LoVo (cell line): ENCODE results near the gene HIP1.
"Not testable (repeated sequence)": the region's sequence is repeated elsewhere in the genome, so short reads cannot be mapped to it uniquely, and the experiment has no call there.

Experiments used
- DNase-seq: peaks from one replicate; pipeline ENCODE4 v3.0.0-alpha.2; 2016; ENCODE audit warnings: low spot score

HIP1 gene

GRCh38 chr7:75738604-75738974, at the start of gene HIP1:
HIP1 (minus strand) TSS chr7:75738941; CDS start chr7:75738920, 21 bp downstream.
- no peak for DNase-seq

DNA sequence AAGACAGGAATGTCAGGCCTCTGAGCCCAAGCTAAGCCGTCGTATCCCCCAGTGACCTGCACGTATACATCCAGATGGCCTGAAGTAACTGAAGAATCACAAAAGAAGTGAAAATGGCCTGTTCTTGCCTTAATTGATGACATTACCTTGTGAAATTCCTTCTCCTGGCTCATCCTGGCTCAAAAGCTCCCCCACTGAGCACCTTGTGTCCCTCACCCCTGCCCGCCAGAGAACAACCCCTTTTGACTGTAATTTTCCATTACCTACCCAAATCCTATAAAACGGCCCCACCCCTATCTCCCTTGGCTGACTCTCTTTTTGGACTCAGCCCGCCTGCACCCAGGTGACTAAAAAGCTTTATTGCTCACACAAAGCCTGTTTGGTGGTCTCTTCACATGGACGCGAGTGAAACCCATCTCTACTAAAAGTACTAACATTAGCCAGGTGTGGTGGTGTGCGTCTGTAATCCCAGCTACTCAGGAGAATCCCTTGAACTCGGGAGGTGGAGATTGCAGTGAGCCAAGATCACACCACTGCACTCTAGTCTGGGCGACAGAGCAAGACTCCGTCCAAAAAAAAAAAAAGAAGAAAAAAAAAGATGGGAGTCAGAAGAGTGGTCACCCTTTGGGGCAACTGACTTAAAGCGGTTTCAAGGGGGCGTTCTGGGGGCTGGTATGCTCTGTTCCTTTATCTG, 49.6 kb upstream of the HIP1 start:
- not testable (repeated sequence) for DNase-seq

GRCh38 chr7:75783058-75783457, 44.3 kb upstream of the HIP1 start:
- DNase-seq, result not testable (repeated sequence)

DNA sequence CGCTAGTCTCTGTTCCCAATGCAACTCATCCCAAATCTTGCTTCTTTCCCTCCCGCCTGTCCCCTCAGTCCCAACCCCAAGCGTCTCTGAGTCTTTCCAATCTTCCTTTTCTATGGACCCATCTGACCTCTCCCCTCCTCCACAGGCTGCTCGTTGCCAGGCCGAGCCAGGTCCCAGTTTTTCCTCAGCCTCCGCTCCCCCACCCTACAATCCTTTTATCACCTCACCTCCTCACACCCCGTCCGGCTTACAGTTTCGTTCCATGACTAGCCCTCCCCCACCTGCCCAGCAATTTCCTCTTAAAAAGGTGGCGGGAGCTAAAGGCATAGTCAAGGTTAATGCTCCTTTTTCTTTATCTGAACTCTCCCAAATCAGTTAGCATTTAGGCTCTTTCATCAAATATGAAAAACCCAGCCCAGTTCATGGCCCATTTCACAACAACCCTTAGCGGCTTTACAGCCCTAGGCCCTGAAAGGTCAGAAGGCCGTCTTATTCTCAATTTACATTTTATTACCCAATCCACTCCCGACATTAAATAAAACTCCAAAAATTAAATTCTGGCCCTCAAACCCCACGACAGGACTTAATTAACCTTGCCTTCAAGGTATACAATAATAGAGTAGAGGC, 42.0 kb upstream of the HIP1 start:
- not testable (repeated sequence) for DNase-seq

DNA sequence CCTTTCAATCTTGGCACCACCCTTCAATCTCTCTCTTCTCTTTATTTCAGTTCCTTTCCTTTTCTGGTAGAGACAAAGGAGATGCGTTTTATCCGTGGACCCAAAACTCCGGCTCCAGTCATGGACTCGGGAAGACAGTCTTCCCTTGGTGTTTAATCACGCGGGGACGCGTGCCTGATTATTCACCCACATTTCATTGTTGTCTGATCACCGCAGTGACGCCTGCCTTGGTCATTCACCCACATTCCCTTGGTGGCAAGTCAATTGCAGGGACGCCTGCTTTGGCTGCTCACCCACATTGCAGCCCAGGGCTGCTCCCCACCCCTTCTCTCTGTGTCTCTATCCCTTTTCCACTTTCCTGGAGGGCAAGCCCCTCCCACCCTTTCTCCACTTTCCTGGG, 40.8 kb upstream of the HIP1 start:
- not testable (repeated sequence) for DNase-seq

DNA sequence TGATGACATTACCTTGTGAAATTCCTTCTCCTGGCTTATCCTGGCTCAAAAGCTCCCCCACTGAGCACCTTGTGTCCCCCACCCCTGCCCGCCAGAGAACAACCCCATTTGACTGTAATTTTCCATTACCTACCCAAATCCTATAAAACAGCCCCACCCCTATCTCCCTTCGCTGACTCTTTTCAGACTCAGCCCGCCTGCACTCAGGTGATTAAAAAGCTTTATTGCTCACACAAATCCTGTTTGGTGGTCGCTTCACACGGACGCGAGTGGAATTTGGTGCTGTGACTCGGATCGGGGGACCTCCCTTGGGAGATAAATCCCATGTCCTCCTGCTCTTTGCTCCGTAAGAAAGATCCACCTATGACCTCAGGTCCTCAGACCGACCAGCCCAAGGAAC, 40.3 kb upstream of the HIP1 start:
- DNase-seq, result not testable (repeated sequence)

- peak; percentile 53 for DNase-seq
These were observed 37.7 kb upstream of the HIP1 start for GRCh38 chr7:75776295-75776971.

- not testable (repeated sequence) for DNase-seq
These were observed 35.2 kb upstream of the HIP1 start for GRCh38 chr7:75773958-75774357.

- peak; percentile 78 for DNase-seq
These were observed 33.6 kb upstream of the HIP1 start, which contains the start of gene CCL26 for GRCh38 chr7:75772081-75773077. CCL26 (minus strand) TSS chr7:75772211; CDS start chr7:75772176, 35 bp downstream.

DNA sequence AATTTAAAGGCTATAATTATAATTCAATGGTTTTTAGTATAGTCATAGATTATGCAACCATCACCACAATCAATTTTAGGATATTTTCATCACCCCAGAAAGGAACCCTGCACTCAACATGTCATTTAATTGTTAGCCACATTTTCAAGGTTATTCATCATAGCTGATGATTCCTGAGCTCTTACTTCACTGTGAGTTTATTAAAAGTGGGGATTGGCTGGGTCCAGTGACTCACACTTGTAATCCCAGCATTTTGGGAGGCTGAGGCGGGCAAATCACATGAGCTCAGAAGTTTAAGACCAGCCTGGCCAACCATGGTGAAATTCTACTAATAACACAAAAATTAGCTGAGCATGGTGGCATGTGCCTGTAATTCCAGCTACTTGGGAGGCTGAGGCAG, 32.5 kb upstream of the HIP1 start:
- no peak for DNase-seq

- peak; percentile 82 for DNase-seq
These were observed 23.7 kb upstream of the HIP1 start for GRCh38 chr7:75762350-75762917.

- DNase-seq, result not testable (repeated sequence)
These were observed 23.1 kb upstream of the HIP1 start for GRCh38 chr7:75761801-75762200.

DNA sequence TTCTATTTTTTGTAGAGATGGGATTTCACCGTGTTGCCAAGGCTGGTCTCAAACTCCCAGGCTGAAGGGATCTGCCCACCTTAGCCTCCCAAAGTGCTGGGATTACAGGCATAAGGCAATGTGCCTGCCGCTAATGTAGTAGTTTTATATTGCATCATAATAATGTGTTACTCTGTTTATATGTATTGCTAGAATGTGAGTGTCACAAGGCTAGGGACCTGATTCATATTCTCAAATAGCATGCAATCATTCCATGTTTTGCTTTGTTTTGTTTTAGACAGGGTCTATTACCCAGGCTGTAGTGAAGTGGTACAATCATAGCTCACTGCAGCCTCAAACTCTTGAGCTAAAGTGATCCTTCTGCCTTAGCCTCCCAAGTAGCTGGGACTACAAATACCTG, 19.8 kb upstream of the HIP1 start:
- DNase-seq, result no peak

DNA sequence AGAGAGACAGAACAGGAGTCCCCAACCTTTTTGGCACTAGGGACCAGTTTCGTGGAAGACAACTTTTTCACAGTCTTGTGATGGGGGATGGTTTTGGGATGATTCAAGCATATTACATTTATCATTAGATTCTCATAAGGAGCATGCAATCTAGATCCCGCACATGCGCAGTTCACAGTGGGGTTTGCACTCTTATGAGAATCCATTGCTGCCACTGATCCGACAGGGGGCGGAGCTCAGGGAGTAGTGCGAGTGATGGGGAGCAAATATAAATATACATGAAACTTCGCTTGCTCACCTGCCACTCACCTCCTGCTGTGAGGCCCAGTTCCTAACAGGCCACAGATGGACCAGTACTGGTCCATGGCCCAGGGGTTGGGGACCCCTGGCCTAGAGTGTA, 19.1 kb upstream of the HIP1 start:
- no peak for DNase-seq

DNA sequence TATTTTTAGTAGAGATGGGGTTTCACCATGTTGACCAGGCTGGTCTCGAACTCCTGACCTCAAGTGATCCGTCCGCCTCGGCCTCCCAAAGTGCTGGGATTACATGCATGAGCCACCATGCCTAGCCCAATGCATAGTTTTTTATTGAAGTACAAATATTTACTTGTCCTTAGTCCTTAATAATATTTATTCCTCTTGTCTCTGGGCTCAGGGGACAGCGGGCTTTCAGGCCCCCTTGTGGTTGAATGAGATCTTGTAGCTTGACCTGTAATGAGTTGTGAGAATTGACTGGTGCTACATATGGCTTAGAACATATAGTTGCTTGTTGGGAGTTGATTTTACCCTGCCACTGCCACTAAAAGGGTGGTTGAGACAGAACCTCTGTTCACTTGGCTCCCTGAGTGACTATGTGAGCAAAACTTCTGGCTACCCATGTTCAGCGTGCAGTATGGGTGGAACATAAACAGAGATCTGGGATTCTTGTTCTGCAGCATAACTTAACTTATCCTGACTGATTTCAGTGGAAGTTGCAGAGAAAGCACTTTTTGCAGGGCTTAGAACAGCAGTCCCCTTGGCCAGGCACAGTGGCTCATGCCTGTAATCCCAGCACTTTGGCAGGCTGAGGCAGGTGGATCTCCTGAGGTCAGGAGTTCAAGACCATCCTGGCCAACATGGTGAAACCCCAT, 18.4 kb upstream of the HIP1 start:
- peak; percentile 34 for DNase-seq

- DNase-seq, result no peak
These were observed 17.7 kb upstream of the HIP1 start for GRCh38 chr7:75756206-75756990.

GRCh38 chr7:75743455-75743859, 4.7 kb upstream of the HIP1 start:
- DNase-seq, result peak; percentile 34

- no peak for DNase-seq
These were observed 2.2 kb upstream of the HIP1 start for GRCh38 chr7:75740846-75741497.
